ENCODE data around the gene CPEB1. TPM values are rescaled to one million over a fixed set of nuclear protein-coding genes. Genes with fewer than 3 reads are reported as not detected.
A peak's percentile ranks its signal among the peaks of the same experiment; 100 is the strongest.

The CPEB1 gene
- total RNA-seq, 4 donors from 2014 or later, result 1.7 to 6.4 (median 4.0) TPM

- Histone ChIP-seq H3K9me3 (no peaks in the 10 kb centered on the region), H3K4me1 (peaks cover 10 to 18% of the 10 kb centered on the region in 2 donors), H3K4me3 (replicated peaks in 1 of 3) (peak within 1 kb of the TSS; percentile 61 to 98 (median 90)), H3K36me3 (peaks cover 28 to 32% of the 10 kb centered on the region in 2 donors), H3K27ac (peak within 1 kb of the TSS; percentile 77 to 94 (median 81)), H3K27me3 (no peaks in the 10 kb centered on the region)
- intact Hi-C loops (cut with DNase I), result loop anchor here (10.0 kb wide), 1 partner anchor 464 kb away; no protein-coding TSS in a partner anchor
- WGBS, 2 donors, result 1% methylated on average over 46 of the region's 81 CpGs
- TF ChIP-seq POLR2A (IDR thresholded peaks at IDR 0.05), result peak; percentile 52 to 92
- TF ChIP-seq, protein P1, sequence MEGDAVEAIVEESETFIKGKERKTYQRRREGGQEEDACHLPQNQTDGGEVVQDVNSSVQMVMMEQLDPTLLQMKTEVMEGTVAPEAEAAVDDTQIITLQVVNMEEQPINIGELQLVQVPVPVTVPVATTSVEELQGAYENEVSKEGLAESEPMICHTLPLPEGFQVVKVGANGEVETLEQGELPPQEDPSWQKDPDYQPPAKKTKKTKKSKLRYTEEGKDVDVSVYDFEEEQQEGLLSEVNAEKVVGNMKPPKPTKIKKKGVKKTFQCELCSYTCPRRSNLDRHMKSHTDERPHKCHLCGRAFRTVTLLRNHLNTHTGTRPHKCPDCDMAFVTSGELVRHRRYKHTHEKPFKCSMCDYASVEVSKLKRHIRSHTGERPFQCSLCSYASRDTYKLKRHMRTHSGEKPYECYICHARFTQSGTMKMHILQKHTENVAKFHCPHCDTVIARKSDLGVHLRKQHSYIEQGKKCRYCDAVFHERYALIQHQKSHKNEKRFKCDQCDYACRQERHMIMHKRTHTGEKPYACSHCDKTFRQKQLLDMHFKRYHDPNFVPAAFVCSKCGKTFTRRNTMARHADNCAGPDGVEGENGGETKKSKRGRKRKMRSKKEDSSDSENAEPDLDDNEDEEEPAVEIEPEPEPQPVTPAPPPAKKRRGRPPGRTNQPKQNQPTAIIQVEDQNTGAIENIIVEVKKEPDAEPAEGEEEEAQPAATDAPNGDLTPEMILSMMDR (IDR thresholded peaks at IDR 0.05), result peak; percentile 88 to 100 (median 98)
- DNase-seq, result peak; percentile 97 to 98
Measured at GRCh38 chr15:82540055-82540983, 106.8 kb downstream of the CPEB1 start, which contains the start of gene RPS17. TSS of gene RPS17 (minus strand) at chr15:82540457. CDS start at chr15:82540428, 29 bp downstream.

GRCh38 chr15:82539691-82540054 is 107.5 kb downstream of the CPEB1 start:
- Histone ChIP-seq H3K36me3 (peaks cover 31 to 36% of the 10 kb centered on the region in 2 donors), H3K27me3 (no peaks in the 10 kb centered on the region), H3K9me3 (no peaks in the 10 kb centered on the region), H3K27ac (peak overlapping the region; percentile 77 to 94 (median 81)), H3K4me1 (peaks cover 10 to 18% of the 10 kb centered on the region in 2 donors), H3K4me3 (replicated peaks in 1 of 3) (peak overlapping the region; percentile 61 to 98 (median 90))
- intact Hi-C loops (cut with DNase I), result loop anchor here (10.0 kb wide), 1 partner anchor 465 kb away; no protein-coding TSS in a partner anchor
- WGBS, 2 donors, result 0 to 1% methylated on average over 18 to 23 of the region's 23 CpGs
- DNase-seq, result peak in 1 of 2 donors; percentile 21
- TF ChIP-seq, protein P1 (IDR thresholded peaks at IDR 0.05), result no peak
- no peak for TF ChIP-seq POLR2A (IDR thresholded peaks at IDR 0.05)

DNA sequence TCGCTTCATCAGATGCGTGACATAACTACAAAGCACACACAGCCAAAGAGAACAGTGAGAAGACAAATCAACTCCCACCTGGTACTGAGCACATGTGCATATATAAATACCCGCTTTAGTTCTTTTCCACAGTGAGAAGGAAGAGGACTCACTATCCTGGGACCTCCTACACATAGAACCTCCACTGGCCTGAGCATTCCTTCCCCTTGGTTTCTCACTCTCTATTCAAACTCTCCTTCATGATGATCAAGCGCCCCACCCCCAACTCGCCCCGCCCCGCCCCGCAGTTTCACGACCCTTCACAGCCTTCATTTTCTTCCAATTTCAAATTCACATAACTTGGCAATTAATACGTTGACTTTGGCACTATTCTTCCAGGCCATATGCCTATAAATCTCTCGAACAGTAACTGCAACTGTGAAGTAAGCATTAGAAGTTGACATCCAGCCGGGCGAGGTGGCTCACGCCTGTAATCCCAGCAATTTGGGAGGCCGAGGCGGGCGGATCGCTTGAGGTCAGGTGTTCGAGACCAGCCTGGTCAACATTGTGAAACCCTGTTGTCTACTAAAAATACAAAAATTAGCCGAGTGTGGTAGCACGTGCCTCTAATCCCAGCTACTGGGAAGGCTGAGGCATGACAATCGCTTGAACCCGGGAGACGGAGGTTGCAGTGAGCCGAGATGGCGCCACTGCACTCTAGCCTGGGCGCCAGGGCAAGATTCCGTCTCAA is 108.0 kb downstream of the CPEB1 start:
- intact Hi-C loops (cut with DNase I), result no loop called here

GRCh38 chr15:82537351-82537908 is 109.7 kb downstream of the CPEB1 start:
- no peaks in the 10 kb centered on the region for H3K9me3 ChIP-seq
- DNase-seq, result no peak
- no peak for TF ChIP-seq POLR2A (IDR thresholded peaks at IDR 0.05)
- TF ChIP-seq, protein P1 (IDR thresholded peaks at IDR 0.05), result no peak
- H3K27me3 ChIP-seq, result no peaks in the 10 kb centered on the region
- H3K4me3 ChIP-seq (replicated peaks in 1 of 3), result no peak overlapping the region
- H3K36me3 ChIP-seq, result peaks cover 31 to 36% of the 10 kb centered on the region in 2 donors
- peaks cover 10 to 18% of the 10 kb centered on the region in 2 donors for H3K4me1 ChIP-seq
- WGBS, 2 donors, result 85 to 94% methylated on average over 4 of the region's 4 CpGs
- intact Hi-C loops (cut with DNase I), result no loop called here
- H3K27ac ChIP-seq, result no peak overlapping the region

More for the DNA sequence above, 108.0 kb downstream of the CPEB1 start:
- Histone ChIP-seq H3K4me3 (replicated peaks in 1 of 3) (peak overlapping the region; percentile 61 to 98 (median 90)), H3K27me3 (no peaks in the 10 kb centered on the region), H3K27ac (peak overlapping the region; percentile 77 to 94 (median 81)), H3K4me1 (peaks cover 10 to 18% of the 10 kb centered on the region in 2 donors), H3K36me3 (peaks cover 31 to 36% of the 10 kb centered on the region in 2 donors), H3K9me3 (no peaks in the 10 kb centered on the region)
- DNase-seq, result peak in 1 of 2 donors; percentile 8
- TF ChIP-seq, protein P1 (IDR thresholded peaks at IDR 0.05), result no peak
- TF ChIP-seq POLR2A (IDR thresholded peaks at IDR 0.05), result no peak
- 25 to 30% methylated on average over 28 of the region's 28 CpGs for WGBS, 2 donors

Measured in thyroid gland (tissue), 4 donors.